Measurements from ENCODE around the gene GMPPA.

GMPPA gene

GRCh38 chr2:219475697-219476651 is 22.7 kb upstream of the GMPPA start:
- Mint-ChIP-seq H3K4me1 (ENCODE audit: low read depth) (peaks cover 3% of the 10 kb centered on the region), H3K4me3 (no peak overlapping the region), H3K9me3 (ENCODE audit: low read depth) (no peaks in the 10 kb centered on the region), H3K27ac (no peak overlapping the region), H3K27me3 (no peaks in the 10 kb centered on the region), H3K36me3 (peaks cover 10% of the 10 kb centered on the region)

GRCh38 chr2:219476652-219477151 is 22.0 kb upstream of the GMPPA start:
- Mint-ChIP-seq H3K4me1 (ENCODE audit: low read depth) (peaks cover 3% of the 10 kb centered on the region), H3K9me3 (ENCODE audit: low read depth) (no peaks in the 10 kb centered on the region), H3K36me3 (peaks cover 10% of the 10 kb centered on the region), H3K27ac (no peak overlapping the region), H3K27me3 (no peaks in the 10 kb centered on the region), H3K4me3 (no peak overlapping the region)

- Mint-ChIP-seq H3K27me3 (no peaks in the 10 kb centered on the region), H3K9me3 (ENCODE audit: low read depth) (no peaks in the 10 kb centered on the region), H3K36me3 (peaks cover 10% of the 10 kb centered on the region), H3K4me3 (no peak overlapping the region), H3K27ac (no peak overlapping the region), H3K4me1 (ENCODE audit: low read depth) (peaks cover 3% of the 10 kb centered on the region)
These were observed 21.5 kb upstream of the GMPPA start for GRCh38 chr2:219477179-219477578.

- Mint-ChIP-seq H3K9me3 (ENCODE audit: low read depth) (no peaks in the 10 kb centered on the region), H3K36me3 (peaks cover 10% of the 10 kb centered on the region), H3K27ac (no peak overlapping the region), H3K4me3 (no peak overlapping the region), H3K27me3 (peaks cover 1% of the 10 kb centered on the region), H3K4me1 (ENCODE audit: low read depth) (peaks cover 3% of the 10 kb centered on the region)
These were observed 20.9 kb upstream of the GMPPA start for GRCh38 chr2:219477815-219478214.

GRCh38 chr2:219478916-219479315 is 19.8 kb upstream of the GMPPA start:
- Mint-ChIP-seq H3K4me3 (no peak overlapping the region), H3K27me3 (peaks cover 3% of the 10 kb centered on the region), H3K27ac (no peak overlapping the region), H3K9me3 (ENCODE audit: low read depth) (no peaks in the 10 kb centered on the region), H3K4me1 (ENCODE audit: low read depth) (peaks cover 5% of the 10 kb centered on the region), H3K36me3 (peaks cover 8% of the 10 kb centered on the region)

- Mint-ChIP-seq H3K36me3 (peaks cover 8% of the 10 kb centered on the region), H3K9me3 (ENCODE audit: low read depth) (no peaks in the 10 kb centered on the region), H3K4me1 (ENCODE audit: low read depth) (peaks cover 9% of the 10 kb centered on the region), H3K4me3 (no peak overlapping the region), H3K27ac (no peak overlapping the region), H3K27me3 (peaks cover 4% of the 10 kb centered on the region)
These were observed 18.7 kb upstream of the GMPPA start for GRCh38 chr2:219480004-219480403.

GRCh38 chr2:219482674-219483405 is 15.9 kb upstream of the GMPPA start:
- H3K4me3 Mint-ChIP-seq: no peak overlapping the region
- H3K4me1 Mint-ChIP-seq (ENCODE audit: low read depth): peaks cover 5% of the 10 kb centered on the region
- peaks cover 8% of the 10 kb centered on the region for H3K36me3 Mint-ChIP-seq
- no peaks in the 10 kb centered on the region for H3K9me3 Mint-ChIP-seq (ENCODE audit: low read depth)
- no peak overlapping the region for H3K27ac Mint-ChIP-seq
- H3K27me3 Mint-ChIP-seq: peaks cover 15% of the 10 kb centered on the region

- Mint-ChIP-seq H3K27ac (no peak overlapping the region), H3K4me1 (ENCODE audit: low read depth) (peaks cover 5% of the 10 kb centered on the region), H3K4me3 (peak overlapping the region; percentile 72), H3K36me3 (peaks cover 8% of the 10 kb centered on the region), H3K27me3 (peaks cover 15% of the 10 kb centered on the region), H3K9me3 (ENCODE audit: low read depth) (no peaks in the 10 kb centered on the region)
These were observed 15.0 kb upstream of the GMPPA start for GRCh38 chr2:219483451-219484342.

- Mint-ChIP-seq H3K4me1 (ENCODE audit: low read depth) (peaks cover 5% of the 10 kb centered on the region), H3K4me3 (peak overlapping the region; percentile 72), H3K27ac (no peak overlapping the region), H3K9me3 (ENCODE audit: low read depth) (no peaks in the 10 kb centered on the region), H3K36me3 (peaks cover 6% of the 10 kb centered on the region), H3K27me3 (peaks cover 15% of the 10 kb centered on the region)
These were observed 14.1 kb upstream of the GMPPA start for GRCh38 chr2:219484343-219485200.

GRCh38 chr2:219485201-219485580 is 13.5 kb upstream of the GMPPA start:
- Mint-ChIP-seq H3K9me3 (ENCODE audit: low read depth) (no peaks in the 10 kb centered on the region), H3K27me3 (peaks cover 15% of the 10 kb centered on the region), H3K36me3 (peaks cover 6% of the 10 kb centered on the region), H3K4me3 (peak overlapping the region; percentile 46), H3K27ac (no peak overlapping the region), H3K4me1 (ENCODE audit: low read depth) (peaks cover 5% of the 10 kb centered on the region)

GRCh38 chr2:219486380-219486959 is 12.2 kb upstream of the GMPPA start:
- Mint-ChIP-seq H3K27me3 (peaks cover 15% of the 10 kb centered on the region), H3K36me3 (peaks cover 1% of the 10 kb centered on the region), H3K4me3 (no peak overlapping the region), H3K9me3 (ENCODE audit: low read depth) (no peaks in the 10 kb centered on the region), H3K27ac (no peak overlapping the region), H3K4me1 (ENCODE audit: low read depth) (peaks cover 5% of the 10 kb centered on the region)

GRCh38 chr2:219488149-219488843 is 10.4 kb upstream of the GMPPA start:
- Mint-ChIP-seq H3K27ac (no peak overlapping the region), H3K4me3 (no peak overlapping the region), H3K4me1 (ENCODE audit: low read depth) (peaks cover 5% of the 10 kb centered on the region), H3K9me3 (ENCODE audit: low read depth) (no peaks in the 10 kb centered on the region), H3K27me3 (peaks cover 16% of the 10 kb centered on the region), H3K36me3 (no peaks in the 10 kb centered on the region)

GRCh38 chr2:219488844-219489194 is 9.9 kb upstream of the GMPPA start:
- peaks cover 16% of the 10 kb centered on the region for H3K27me3 Mint-ChIP-seq
- no peak overlapping the region for H3K27ac Mint-ChIP-seq
- H3K4me1 Mint-ChIP-seq (ENCODE audit: low read depth): peaks cover 5% of the 10 kb centered on the region
- H3K9me3 Mint-ChIP-seq (ENCODE audit: low read depth): no peaks in the 10 kb centered on the region
- H3K4me3 Mint-ChIP-seq: no peak overlapping the region
- H3K36me3 Mint-ChIP-seq: no peaks in the 10 kb centered on the region

Measured in activated naive CD8-positive, alpha-beta T cell (primary cell).